ENCODE measurements around the gene HIBCH.
"Not testable (repeated sequence)": the region's sequence is repeated elsewhere in the genome, so short reads cannot be mapped to it uniquely, and the experiment has no call there.

Gene HIBCH

DNA sequence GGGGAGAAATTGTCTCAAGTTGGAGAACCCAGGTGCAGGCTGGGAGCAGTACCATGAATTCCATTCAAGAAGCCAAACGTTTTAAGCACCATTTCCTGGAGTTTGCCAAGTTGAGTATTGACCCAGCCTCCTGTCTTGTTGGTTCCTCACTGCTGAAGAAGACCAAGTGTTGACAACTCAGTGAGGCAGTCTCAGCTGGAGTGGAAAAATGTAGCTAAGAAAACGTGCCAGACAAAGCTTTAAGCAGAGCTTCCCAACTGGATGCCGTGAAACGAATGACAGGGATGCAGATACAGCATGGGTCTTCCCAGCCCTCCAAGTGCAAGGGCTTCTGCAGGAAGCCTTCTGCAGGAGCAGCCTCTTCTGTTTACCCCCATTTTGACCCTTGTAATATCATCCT, 23.0 kb upstream of the HIBCH start:
- no peak for DNase-seq

GRCh38 chr2:190340369-190340768, 20.7 kb upstream of the HIBCH start:
- DNase-seq, result no peak

- no peak for DNase-seq
These were observed 19.8 kb upstream of the HIBCH start for GRCh38 chr2:190339394-190339793.

- DNase-seq, result no peak
These were observed 18.8 kb upstream of the HIBCH start for GRCh38 chr2:190338453-190338852.

DNA sequence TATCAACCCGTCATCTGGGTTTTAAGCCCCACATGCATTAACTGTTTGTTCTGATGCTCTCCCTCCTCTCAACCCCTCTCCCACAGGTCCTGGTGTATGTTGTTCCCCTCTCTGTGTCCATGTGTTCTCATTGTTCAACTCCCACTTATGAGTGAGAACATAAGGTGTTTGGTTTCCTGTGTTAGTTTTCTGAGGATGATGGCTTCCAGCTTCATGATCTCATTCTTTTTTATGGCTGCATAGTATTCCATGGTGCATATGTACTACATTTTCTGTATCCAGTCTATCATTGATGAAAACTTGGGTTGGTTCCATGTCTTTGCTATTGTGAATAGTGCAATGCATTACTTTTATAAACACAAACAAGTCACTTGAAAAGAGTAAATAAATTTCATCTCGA, 16.8 kb upstream of the HIBCH start:
- DNase-seq, result no peak

- not testable (repeated sequence) for DNase-seq
These were observed 16.0 kb upstream of the HIBCH start for GRCh38 chr2:190335584-190335983.

- no peak for DNase-seq
These were observed 15.6 kb upstream of the HIBCH start for GRCh38 chr2:190335225-190335559.

DNA sequence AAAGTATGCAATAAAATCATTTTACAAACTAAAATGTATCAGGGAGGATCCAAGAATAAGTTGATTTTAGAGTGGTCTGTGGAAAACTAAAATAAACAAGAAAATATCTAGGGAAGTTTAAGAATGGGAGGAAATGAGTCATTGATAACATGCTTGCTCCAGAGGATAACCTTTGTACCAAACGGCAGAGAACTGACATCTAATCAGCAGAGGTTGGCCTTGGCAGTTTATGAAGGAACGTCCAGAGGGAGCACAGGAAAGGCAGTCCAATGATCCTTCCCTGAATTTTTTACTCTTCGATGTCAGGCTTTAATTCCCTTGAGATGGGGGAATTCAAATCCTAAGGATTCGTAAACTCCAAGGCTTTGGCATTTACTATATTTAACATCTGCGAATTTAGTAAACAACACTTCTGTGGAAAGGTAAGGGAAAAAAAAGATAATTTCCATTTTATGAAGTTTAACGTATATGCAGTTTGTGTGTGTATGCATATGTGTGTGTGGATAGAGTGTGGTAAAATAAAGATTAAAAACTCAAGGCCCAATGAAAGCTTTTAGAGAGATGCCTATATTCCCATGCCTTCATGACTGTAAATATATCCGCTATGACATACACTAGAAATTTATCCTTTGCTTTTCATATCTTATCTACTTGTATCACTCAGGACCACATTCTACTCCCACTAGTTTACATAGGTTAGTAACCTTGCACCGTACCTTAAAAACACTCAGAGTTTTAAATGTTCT, 15.0 kb upstream of the HIBCH start:
- DNase-seq, result no peak

DNA sequence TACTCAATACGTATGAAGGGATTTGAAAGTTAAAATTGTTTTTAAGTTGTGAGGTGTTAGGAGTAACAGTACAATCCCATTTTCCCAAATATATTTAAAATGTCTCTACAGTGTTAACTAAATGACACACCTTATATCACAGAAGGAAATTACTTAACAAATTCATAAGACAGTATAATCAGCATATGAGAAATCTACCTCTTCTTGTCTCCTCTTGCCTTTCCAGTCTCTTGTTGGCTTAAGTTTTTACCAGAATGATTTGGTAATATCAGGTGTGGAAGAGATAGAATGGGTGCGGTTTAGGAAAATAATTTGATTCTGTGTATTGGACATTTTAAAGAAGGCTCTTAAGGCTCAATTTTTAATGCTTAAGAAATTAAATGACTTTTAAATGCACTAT, 14.3 kb upstream of the HIBCH start:
- DNase-seq, result no peak

- DNase-seq, result no peak
These were observed 13.8 kb upstream of the HIBCH start for GRCh38 chr2:190333395-190333794.

GRCh38 chr2:190328573-190329147, 9.0 kb upstream of the HIBCH start:
- DNase-seq, result no peak

GRCh38 chr2:190327867-190328572, 8.4 kb upstream of the HIBCH start:
- no peak for DNase-seq

GRCh38 chr2:190325588-190325987, 6.0 kb upstream of the HIBCH start:
- no peak for DNase-seq

GRCh38 chr2:190323406-190323805, 3.8 kb upstream of the HIBCH start:
- DNase-seq, result no peak

- peak; percentile 85 for DNase-seq
These were observed 1.1 kb upstream of the HIBCH start for GRCh38 chr2:190320696-190321095.

DNA sequence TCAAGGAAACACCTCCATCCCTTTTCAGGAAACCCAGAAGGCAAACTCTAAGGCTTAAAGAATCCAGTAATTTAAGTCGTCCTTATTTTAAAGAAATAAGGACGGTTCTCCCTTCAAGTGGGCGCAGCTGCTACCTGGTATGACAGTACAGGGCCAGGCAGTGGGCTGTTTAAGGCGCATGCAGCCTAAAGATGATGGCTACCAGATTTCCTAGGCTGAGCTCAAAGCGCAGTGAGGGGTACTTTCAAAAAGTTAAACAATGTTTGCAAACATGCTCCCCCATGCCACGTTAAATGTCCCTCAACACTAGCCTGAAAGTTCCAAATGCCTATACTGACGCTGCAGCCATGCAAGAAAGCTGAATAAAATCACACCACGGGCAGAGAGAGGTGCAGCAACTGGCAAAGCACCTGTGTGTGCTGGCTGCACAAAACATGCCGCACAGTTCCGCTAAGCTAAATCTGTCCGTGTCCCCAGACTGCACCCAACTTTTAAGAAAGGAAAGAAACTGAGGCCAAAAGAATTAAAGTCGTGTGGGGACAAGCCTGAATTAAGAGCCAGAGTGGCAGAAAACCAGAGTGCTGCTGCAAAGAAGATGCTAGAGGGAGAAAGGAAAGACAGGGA, 583 bp downstream of the HIBCH start:
- DNase-seq, result peak; percentile 30

DNA sequence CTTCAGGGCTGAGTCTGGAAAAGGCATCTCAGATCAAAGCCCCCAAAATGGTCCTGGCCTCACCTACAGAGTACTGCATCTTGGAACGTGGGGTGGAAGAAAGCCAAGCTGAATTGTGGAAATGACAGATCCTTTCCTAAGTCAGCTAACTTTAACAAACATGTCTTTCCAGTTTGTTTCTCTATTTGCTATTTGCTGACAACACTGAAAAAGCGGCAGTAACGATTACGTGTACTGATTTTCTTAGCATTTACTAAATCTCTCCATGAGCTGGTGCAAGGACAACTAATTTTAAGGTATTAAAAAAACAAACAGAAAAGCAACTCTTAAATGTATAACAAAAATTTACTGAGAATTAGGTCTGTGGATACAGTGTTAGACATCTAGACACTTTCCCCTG, 1.1 kb downstream of the HIBCH start:
- no peak for DNase-seq

- no peak for DNase-seq
These were observed 4.4 kb downstream of the HIBCH start for GRCh38 chr2:190315273-190315672.

GRCh38 chr2:190313880-190314279, 5.7 kb downstream of the HIBCH start:
- DNase-seq, result no peak

- not testable (repeated sequence) for DNase-seq
These were observed 7.0 kb downstream of the HIBCH start for GRCh38 chr2:190312635-190313025.

DNA sequence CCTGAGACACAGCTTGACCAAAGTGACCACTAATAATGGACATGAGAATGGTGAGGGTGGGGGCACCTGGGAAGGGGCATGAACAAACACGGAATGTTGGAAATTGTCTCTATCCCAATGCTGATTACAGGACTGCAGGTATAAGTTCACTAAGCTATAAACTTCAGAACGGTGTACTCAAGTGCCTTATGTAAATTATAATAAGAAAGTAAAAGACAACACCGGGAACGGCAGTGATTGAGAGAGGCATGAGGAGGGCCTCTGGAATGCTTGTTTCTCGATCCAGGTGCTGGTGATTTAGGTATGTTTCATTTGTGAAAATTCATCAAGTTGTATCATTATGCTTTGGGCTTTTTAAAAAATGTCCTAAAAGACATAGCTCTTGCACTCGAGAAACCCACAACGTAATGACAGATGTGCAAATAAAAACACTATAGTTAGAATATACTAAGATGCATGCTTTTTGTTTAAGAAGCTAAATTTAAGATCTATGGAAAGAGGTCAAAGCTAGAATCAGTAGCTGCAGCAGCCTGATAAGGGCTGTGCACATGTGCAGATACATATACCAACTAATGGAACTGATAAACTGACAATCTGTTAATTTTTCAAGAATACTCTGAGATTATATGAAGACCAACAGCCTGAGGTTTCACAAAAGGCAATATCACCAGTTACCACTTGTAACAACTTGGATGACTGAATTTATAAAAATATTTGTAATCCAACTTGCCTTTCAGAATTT, 7.6 kb downstream of the HIBCH start:
- no peak for DNase-seq

DNA sequence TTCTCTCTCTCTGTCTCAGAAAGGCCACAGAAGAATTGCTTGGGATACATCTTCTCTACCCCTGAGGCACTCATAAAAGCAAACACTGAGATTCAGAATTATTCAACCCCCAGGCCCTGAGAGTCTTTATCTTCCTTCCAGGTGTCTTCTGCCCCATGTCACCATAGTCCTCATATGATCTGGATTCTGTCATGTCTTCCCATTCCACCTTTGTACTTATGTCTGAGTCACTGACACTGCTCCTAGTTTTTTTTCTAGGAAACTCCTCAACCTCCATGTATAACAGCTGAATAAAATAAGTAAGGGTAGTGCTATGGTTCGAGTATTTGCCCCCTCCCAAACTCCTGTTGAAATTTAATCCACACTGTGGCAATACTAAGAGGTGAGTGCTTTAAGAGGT, 11.6 kb downstream of the HIBCH start:
- DNase-seq, result no peak

DNA sequence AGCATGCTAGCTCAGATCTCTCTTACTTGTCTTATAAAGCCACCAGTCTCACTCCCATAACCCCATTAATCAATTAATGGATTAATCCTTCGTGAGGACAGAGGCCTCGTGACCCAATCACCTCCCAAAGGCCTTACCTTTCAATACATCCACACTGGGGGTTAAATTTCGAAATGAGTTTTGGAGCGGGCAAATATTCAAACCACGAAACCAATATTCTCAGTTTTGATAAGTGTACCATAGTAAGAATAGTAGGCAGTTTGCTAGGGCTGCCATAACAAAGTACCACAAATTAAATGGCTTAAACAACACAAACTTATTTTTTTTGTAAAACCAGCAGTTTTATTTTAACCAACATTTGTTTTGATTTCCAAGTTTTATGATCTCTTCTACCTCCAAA, 15.2 kb downstream of the HIBCH start:
- peak; percentile 57 for DNase-seq
